ENCODE results near the gene TMEM176A. TPM values are rescaled to one million over a fixed set of nuclear protein-coding genes. Genes with fewer than 3 reads are reported as not detected.

The TMEM176A gene
- total and polyA plus RNA-seq, 2 experiments from 2014 or later: 0.34 TPM; not detected in 1

DNA sequence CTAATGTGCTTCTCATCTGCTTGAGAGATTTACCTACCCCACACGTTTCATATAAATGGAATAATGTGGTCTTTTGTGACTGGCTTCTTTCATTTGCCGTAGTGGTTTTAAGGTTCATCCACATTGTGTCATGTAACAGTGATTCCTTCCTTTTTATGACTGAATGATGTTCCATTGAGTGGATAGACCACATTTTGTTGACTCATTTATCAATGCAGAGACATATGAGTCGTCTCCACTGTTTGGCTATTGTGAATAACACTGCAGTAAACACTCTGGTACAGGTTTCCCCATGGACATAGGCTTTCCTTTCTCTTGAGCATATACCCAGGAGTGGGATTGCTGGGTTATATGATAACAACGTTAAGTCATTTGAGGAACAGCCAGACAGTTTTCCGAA is 49.7 kb downstream of the TMEM176A start (continued):
- TF ChIP-seq, protein P1, sequence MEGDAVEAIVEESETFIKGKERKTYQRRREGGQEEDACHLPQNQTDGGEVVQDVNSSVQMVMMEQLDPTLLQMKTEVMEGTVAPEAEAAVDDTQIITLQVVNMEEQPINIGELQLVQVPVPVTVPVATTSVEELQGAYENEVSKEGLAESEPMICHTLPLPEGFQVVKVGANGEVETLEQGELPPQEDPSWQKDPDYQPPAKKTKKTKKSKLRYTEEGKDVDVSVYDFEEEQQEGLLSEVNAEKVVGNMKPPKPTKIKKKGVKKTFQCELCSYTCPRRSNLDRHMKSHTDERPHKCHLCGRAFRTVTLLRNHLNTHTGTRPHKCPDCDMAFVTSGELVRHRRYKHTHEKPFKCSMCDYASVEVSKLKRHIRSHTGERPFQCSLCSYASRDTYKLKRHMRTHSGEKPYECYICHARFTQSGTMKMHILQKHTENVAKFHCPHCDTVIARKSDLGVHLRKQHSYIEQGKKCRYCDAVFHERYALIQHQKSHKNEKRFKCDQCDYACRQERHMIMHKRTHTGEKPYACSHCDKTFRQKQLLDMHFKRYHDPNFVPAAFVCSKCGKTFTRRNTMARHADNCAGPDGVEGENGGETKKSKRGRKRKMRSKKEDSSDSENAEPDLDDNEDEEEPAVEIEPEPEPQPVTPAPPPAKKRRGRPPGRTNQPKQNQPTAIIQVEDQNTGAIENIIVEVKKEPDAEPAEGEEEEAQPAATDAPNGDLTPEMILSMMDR (conservative IDR thresholded peaks at IDR 0.05; ENCODE audit: low read depth in 2 of 2): no peak

DNA sequence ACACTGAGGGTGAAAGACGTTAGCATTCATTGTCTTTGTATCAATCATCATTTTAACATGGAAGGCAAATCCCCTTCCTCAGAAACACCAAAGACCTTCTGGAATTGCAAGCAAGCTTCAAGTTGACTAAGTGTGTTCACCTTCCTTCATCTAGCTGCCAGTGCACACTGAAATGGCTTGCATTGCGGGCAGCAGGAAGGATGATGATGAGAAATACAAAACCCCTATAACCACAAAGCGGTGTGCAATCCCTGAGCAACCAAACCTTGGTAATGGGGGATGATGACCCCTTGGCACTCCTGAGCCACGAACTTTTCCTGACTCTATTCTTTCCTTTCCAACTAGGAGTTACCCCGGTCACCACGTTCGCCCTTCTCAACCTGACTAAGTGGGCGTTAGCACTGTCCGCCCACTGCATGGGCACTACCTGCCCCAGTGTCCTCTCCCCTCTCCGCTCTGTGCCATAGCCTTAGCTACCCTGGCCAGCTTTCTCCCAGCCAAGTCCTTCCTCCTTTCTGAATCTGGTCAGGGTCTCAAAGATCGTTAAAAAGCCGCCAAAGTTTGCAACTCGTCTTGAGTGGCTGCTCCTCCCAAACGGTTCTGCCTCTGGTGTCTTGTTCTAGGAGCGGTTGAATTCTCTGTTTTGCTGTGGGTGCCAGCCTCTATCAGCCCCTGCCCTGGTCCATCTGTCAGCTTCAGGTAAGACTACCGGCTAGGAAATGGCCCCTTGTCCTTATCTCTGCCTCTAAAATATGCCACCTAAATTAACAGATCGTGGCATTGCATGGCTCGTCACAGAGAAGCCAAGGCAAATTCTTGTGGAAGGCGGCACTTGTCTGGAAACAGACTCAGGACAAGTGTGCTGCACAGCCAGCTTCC is 51.2 kb downstream of the TMEM176A start:
- DNase-seq (ENCODE audit: low spot score) (no peak), ATAC-seq (no peak)
- Histone ChIP-seq H3F3A (replicated peaks; ENCODE audit: low read depth) (no peaks in the 10 kb centered on the region), H3K27me3 (ENCODE audit: insufficient read depth) (no peaks in the 10 kb centered on the region), H3K36me3 (ENCODE audit: insufficient read depth) (no peaks in the 10 kb centered on the region), H2AFZ (0 out of 2 replicates have a peak overlapping the region, but pooled peaks have one; percentile 47), H3K4me3 (no peak overlapping the region), H3K27ac (ENCODE audit: low read depth) (no peak overlapping the region), H3K4me1 (ENCODE audit: insufficient read depth) (peaks cover 3% of the 10 kb centered on the region; the same call in 1 of the 2 replicates), H4K20me1 (replicated peaks; ENCODE audit: insufficient read depth) (no peaks in the 10 kb centered on the region), H3K9me2 (ENCODE audit: insufficient read depth) (no peaks in the 10 kb centered on the region), H3K79me2 (replicated peaks; ENCODE audit: insufficient read depth) (no peaks in the 10 kb centered on the region), H3K4me2 (no peak overlapping the region)
- H3K9me3 Mint-ChIP-seq: no peaks in the 10 kb centered on the region
- peaks cover 5% of the 10 kb centered on the region; the same call in 2 of the 3 replicates for H3K4me1 Mint-ChIP-seq
- peaks cover 4% of the 10 kb centered on the region for H3K27me3 Mint-ChIP-seq (ENCODE audit: insufficient read depth, low read depth, poor library complexity)
- H3K36me3 Mint-ChIP-seq (ENCODE audit: low read depth): no peaks in the 10 kb centered on the region
- H3K27ac Mint-ChIP-seq: no peak overlapping the region
- H3K4me3 Mint-ChIP-seq: no peak overlapping the region
- TF ChIP-seq JUNB (IDR thresholded peaks at IDR 0.05; ENCODE audit: unreplicated experiment): no peak
- no peak for TF ChIP-seq CREB1 (CRISPR knock-in tag; IDR thresholded peaks at IDR 0.05; ENCODE audit: low read depth)
- TF ChIP-seq, protein P1 (conservative IDR thresholded peaks at IDR 0.05; ENCODE audit: low read depth in 2 of 2): no peak
- TF ChIP-seq, protein P2, sequence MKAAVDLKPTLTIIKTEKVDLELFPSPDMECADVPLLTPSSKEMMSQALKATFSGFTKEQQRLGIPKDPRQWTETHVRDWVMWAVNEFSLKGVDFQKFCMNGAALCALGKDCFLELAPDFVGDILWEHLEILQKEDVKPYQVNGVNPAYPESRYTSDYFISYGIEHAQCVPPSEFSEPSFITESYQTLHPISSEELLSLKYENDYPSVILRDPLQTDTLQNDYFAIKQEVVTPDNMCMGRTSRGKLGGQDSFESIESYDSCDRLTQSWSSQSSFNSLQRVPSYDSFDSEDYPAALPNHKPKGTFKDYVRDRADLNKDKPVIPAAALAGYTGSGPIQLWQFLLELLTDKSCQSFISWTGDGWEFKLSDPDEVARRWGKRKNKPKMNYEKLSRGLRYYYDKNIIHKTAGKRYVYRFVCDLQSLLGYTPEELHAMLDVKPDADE (IDR thresholded peaks at IDR 0.05): no peak
- no peak for TF ChIP-seq ZNF114 (CRISPR knock-in tag; IDR thresholded peaks at IDR 0.05)
- TF ChIP-seq STAT1 (IDR thresholded peaks at IDR 0.05; ENCODE audit: unreplicated experiment): no peak
- TF ChIP-seq, protein P3, sequence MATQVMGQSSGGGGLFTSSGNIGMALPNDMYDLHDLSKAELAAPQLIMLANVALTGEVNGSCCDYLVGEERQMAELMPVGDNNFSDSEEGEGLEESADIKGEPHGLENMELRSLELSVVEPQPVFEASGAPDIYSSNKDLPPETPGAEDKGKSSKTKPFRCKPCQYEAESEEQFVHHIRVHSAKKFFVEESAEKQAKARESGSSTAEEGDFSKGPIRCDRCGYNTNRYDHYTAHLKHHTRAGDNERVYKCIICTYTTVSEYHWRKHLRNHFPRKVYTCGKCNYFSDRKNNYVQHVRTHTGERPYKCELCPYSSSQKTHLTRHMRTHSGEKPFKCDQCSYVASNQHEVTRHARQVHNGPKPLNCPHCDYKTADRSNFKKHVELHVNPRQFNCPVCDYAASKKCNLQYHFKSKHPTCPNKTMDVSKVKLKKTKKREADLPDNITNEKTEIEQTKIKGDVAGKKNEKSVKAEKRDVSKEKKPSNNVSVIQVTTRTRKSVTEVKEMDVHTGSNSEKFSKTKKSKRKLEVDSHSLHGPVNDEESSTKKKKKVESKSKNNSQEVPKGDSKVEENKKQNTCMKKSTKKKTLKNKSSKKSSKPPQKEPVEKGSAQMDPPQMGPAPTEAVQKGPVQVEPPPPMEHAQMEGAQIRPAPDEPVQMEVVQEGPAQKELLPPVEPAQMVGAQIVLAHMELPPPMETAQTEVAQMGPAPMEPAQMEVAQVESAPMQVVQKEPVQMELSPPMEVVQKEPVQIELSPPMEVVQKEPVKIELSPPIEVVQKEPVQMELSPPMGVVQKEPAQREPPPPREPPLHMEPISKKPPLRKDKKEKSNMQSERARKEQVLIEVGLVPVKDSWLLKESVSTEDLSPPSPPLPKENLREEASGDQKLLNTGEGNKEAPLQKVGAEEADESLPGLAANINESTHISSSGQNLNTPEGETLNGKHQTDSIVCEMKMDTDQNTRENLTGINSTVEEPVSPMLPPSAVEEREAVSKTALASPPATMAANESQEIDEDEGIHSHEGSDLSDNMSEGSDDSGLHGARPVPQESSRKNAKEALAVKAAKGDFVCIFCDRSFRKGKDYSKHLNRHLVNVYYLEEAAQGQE (IDR thresholded peaks at IDR 0.05; ENCODE audit: unreplicated experiment): no peak
- TF ChIP-seq EZH2phosphoT487 (IDR thresholded peaks at IDR 0.05; ENCODE audit: unreplicated experiment): no peak
- TF ChIP-seq POLR2AphosphoS5 (IDR thresholded peaks at IDR 0.05; ENCODE audit: low read depth): no peak
- no peak for TF ChIP-seq EZH2 (IDR thresholded peaks at IDR 0.05; ENCODE audit: low read depth, unreplicated experiment)
- no peak for TF ChIP-seq NANOG (IDR thresholded peaks at IDR 0.05; ENCODE audit: borderline replicate concordance)
